ENCODE data around the gene GGCX. TPM values are rescaled to one million over a fixed set of nuclear protein-coding genes. Genes with fewer than 3 reads are reported as not detected.
A peak's percentile ranks its signal among the peaks of the same experiment; 100 is the strongest.
"Not testable (repeated sequence)": the region's sequence is repeated elsewhere in the genome, so short reads cannot be mapped to it uniquely, and the experiment has no call there.

GGCX gene
- polyA plus RNA-seq, 3 donors, result 34.9 to 47.7 (median 47.2) TPM

- DNase-seq, result no peak
These were observed 35.3 kb upstream of the GGCX start for GRCh38 chr2:85596486-85597143.

GRCh38 chr2:85596026-85596333, 34.7 kb upstream of the GGCX start:
- no peak for DNase-seq

DNA sequence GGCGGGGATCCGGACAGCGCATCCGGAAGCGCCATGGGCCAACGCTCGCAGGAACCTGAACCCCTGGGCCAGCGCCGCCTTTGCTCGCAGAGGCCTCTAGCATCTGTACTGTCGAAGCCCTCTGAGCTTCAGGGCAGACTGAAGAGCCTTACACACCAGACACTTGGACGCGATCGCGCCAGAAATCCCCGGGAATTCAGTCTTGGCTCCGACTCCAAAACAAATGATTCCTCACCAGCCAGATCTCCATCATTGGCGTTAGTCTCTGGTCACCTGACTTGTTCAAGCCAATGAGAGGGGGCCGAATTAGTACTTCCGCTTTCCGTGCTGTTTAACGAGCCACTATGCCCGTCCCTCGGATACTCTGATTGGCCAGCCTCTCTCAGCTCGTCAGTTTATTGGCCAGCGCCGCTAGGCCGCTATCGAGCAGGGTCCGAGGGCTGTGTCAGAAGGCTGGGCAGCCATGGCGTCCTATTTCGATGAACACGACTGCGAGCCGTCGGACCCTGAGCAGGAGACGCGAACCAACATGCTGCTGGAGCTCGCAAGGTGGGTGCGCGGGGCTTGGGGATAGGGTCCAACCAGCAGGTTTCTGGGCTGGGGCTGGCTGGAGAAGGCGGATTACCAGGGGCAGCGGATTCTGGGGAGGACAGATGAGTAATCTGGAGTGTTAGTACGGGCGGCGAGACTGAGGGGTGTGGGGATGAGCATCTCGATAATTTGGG, 34.2 kb upstream of the GGCX start, which contains the start of gene RNF181:
Gene RNF181, plus strand, starts transcription at position 445 of the 725 bp plus-strand sequence. Its CDS starts 19 bp downstream, at position 464.
- peak; percentile 98 for DNase-seq

DNA sequence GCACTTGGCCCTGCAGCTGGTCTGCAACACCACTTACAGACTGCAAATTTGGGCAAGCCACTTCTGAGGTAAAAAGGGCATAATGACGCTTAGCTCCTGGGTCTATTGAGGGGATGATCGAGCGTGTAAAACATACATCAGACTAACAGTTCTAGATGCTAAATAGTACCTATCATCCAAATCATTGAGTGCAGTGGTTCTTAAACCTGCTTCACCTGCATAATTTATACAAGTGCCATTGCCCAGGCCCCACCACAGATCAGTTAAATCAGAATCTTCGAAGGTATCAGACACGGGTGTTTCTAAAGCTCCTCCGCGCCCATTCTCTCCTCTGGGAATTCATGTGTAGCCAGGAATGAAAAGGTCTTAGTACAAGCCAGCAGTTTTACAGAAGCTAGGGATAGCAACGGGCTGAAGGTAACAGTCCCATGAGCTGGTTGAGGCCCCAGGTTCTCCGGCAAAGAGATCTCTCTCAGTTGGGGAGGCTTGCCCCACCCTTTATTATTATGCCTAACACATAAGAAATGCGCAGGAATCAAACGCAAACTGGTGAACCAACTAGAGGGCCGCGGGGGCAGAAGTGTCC, 33.5 kb upstream of the GGCX start:
- DNase-seq, result no peak

GRCh38 chr2:85593023-85593422, 31.7 kb upstream of the GGCX start:
- no peak for DNase-seq

DNA sequence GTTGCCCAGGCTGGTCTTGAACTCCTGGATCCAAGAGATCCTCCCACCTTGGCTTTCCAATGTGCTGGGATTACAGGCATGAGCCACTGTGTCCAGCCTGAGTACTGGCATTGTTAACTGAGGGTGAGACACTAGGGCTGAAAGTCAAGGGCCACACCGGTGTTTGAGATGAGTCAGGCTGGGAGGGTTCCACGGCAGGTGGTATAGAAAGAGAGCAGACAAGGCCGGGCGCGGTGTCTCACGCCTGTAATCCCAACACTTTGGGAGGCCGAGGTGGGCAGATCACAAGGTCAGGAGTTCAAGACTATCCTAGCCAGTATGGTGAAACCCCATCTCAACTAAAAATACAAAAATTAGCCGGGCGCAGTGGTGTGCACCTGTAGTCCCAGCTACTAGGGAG, 31.0 kb upstream of the GGCX start:
- DNase-seq, result not testable (repeated sequence)

DNA sequence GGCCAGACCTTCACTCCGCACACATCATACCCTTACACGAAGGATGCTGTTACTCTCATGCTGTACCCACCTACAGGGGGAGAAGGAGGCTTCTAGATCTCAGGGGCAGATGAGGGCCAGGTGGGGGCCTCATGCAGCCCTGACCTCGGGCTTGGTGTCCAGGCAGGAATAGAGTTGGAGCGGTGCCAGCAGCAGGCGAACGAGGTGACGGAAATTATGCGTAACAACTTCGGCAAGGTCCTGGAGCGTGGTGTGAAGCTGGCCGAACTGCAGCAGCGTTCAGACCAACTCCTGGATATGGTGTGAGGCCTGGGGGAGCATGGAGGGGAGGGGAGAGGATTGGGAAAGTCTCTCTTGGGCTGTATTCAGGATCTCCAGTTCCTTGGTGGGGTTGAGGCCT, 30.3 kb upstream of the GGCX start:
- DNase-seq, result no peak

GRCh38 chr2:85590950-85591349, 29.7 kb upstream of the GGCX start:
- no peak for DNase-seq

DNA sequence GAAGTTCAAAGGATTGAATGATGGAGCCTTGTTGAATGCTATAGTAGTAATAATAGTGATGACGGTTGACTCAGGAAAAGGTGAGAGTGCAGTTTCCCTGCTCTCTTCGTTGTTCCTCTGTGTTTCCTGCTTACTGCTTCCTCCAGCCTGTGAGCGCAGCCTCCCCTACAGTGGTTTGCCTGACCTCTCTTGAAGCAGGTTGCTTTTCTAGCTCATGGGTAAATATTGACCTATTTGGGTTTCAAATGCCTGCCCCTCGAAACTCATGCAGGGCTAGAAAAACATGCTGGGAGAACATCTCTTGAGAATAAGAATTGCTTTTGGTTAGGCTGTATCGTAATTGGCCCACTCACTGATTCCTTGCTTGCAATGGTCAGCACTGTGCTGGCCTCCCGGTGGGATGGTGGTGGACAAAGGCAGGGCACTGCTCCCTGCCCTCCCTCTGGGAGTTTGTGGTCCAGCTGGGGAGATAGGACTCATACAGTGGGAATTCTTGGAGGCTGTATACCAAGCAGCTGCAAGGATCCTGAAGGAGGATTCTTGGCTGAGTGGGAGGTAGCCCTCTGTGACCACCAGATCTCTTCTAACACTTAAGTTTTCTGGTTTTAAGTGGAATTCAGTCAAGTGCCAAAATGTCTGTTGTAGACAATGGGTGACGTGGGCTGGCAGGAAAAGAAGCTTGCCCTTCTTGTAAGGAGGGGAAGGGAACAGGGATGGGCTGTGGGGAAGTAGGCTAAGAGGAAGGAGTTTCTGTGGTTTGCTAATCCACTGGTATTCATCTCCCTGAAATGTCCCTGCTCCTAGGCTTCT, 28.9 kb upstream of the GGCX start:
- no peak for DNase-seq

DNA sequence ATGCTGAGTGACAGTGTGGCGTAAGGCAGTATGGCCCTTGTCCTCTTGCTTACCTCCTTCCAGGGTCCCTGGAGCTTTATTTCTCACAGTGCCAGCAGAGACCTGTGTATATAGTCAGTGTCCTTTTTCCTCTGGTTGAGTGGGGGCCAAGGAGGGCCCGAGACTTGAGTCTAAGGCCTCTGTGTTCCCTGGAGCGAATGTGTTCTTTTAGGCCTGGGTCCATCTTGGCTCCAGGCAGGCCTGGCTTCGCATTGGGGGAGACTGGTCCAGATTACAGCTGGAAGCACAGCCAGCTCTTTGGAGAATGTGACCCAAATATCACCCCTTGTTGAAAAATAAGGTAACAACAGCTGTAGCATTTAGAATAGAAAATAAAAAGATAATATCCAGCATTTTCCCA, 27.9 kb upstream of the GGCX start:
- DNase-seq, result no peak

- no peak for DNase-seq
These were observed 27.4 kb upstream of the GGCX start for GRCh38 chr2:85588645-85589044.

DNA sequence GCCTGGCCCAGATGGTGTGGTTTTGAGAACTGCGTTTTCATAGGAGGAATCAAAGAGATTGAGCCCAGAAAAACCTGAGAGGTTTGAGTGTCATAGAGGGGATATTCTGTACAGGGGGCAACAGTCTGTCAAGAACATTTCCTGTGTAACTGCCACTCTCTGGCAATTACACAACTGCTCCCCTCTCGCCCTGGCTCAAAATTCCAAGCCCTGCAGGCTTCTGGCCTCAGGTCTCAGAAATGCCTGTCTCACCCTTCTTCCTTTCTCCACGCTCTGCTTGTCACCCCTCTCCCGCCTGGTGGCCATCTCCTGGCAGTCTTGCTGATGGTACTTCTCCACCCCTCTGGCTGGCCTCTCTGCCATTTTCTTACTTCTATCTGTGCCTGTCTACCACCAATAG, 26.9 kb upstream of the GGCX start:
- no peak for DNase-seq

- no peak for DNase-seq
These were observed 24.4 kb upstream of the GGCX start for GRCh38 chr2:85585781-85586105.

DNA sequence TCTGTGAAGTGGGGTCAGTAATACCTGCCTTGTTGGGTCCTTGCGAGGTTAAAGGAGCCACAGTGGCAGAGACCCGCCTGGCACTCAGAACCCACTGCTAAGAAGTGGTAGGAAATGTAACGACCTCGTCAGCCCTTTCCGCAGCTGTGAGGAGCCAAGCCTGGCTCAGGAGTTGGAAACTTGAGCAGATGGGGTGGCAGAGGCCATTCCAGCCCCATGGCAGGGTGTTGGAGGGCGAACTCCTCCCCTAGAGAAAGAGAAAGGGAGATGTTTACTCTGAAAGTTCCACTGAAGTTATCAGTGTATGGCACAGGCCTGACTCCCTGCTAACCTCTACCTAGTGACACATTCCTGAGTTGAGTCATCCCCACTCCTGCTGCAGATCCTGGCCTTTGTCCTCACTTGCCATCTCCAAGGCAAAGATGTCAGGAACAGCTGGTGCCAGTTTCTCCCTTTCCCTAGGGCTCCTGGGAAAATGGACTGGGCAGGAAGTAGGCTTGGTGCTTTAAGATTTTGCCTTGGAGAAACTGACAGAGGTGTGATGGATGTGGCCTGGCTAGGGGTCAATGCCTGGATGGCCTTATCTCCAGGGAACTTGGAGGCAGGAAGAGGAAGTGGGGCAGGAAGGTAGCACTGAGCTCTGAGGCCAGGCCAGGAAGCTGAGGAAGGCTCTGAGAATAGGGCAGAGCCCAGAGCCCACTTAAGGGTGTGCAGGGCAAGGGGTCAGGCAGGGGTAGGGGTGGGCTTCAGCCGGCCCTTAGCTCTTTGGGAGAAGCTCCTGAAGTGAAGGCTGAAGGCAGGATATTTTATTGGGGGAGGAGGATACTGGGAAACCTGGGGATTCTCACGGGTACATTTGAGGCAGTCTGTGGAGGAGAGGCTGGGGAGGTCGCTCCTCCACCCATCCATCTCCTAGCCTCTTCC, 23.8 kb upstream of the GGCX start:
- DNase-seq, result no peak

DNA sequence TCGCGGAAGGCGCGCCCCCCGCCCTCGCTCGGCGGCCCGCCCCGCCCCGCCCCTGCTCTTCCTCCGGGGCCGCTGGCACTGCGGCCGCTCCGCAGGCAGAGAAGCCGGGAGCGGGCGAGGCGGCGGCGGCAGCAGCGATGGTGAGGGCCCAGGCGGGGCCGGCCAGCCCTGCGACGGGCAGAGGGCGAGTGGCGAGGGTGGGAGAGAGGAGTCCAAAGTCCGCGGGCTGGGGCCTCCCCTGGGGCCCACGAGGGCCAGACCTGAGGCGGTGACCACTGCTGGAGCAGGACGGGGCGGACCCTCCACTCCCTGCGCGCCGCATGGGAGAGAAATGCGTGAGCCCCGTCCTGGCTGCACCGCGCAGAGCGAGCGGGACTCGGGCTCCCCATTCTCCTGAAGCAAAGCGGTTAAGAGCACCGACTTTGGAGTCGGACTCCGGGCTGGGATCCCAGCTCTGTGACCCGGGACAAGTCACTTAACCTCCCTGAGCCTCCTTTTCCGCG, 23.1 kb upstream of the GGCX start, which contains the start of gene VAMP5:
Gene VAMP5, plus strand, starts transcription at position 78 of the 503 bp plus-strand sequence. Its CDS starts 60 bp downstream, at position 138.
- no peak for DNase-seq

DNA sequence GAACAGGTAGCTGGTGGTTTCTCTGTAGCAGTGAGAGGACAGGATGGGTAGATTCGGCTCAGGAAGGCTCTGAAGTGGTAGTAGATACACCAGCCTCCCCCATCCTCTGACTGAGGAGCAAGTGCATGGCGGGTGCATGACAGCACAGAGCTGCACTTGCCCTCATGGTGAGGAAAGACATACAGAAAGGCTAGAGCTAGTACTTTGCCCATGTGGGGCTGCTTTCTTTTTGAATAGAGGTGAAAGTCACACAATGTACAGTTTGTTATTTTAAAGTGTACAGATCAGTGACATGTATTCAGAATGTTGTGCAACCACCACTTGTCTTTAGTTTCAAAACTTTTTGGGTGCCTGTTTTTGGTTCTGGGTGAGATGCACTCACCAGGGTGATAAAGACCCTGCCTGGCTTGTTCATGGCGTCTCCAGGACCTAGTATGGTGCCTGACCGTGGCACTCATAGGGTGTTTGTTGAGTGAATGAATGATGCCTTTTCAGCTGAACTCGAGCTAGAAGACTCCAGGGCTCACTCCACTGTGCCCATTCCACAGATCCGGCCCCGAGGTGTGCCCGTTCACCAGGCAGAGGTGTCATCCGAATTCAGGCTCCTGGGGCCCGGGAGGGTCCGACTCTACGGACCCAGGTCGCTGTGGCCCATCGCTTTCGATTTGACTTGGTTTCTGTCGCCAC, 22.5 kb upstream of the GGCX start:
- DNase-seq, result no peak

- no peak for DNase-seq
These were observed 21.2 kb upstream of the GGCX start for GRCh38 chr2:85582492-85582891.

- no peak for DNase-seq
These were observed 18.9 kb upstream of the GGCX start for GRCh38 chr2:85580206-85580605.

DNA sequence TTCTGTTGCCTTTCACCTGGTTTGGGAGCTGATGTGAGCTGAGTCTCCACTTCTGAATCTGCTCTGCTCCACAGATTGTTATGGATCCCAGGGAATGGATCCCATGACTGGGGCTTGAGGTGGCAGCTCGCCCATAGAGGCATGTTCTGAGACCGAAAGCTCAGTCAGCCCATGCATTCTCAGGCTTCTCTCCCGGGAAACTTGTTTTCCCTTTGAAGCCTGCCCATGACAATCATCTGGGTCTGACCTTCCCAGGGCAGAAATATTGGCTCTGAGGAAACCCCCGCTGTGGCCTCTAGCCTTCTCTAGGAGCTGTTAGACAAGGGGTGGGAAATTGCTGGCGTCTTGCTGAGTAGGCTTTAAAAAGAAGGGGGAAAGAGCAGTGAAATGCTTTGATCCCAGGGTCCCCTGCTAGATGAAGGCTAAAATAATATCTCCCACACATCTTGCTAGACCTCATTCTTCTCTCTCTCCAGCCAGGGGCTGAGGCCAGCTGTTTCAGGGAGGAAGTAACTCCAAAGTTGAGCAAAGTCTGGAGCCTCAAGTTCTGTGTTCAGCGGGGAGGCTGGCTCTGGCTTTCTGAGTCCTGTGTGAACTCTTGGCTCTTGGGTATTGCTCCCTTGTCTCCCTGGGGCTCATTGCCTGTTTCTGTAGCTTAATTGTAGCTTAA, 18.1 kb upstream of the GGCX start:
- DNase-seq, result no peak

All from renal pelvis (tissue), 4 donors.